Effector memory CD8-positive, alpha-beta T cell (primary cell): ENCODE results near the gene ZSWIM3.
A peak's percentile ranks its signal among the peaks of the same experiment; 100 is the strongest.

Source experiments
- ATAC-seq: fragments of 150-1000 bp; cut with Tn5 transposase; replicated peaks from 2 replicates; pipeline ENCODE4 v1.10.0; 2021; ENCODE audit warnings: mild to moderate bottlenecking, moderate library complexity
- DNase-seq, 3 experiments: peaks; one replicate each; pipeline ENCODE4 v3.0.0; 2021
- H3K27ac Mint-ChIP-seq, 2 donors: one replicate each; pipeline ENCODE4 v1.8.0; 2022; ENCODE audit warnings: mild to moderate bottlenecking in 2 of 2, mixed read lengths in 2 of 2, moderate library complexity in 2 of 2
- H3K27me3 Mint-ChIP-seq, 2 donors: one replicate each; pipeline ENCODE4 v1.8.0; 2022; ENCODE audit warnings: mixed read lengths in 2 of 2
- H3K36me3 Mint-ChIP-seq: one replicate; pipeline ENCODE4 v1.8.0; 2022; ENCODE audit warnings: mild to moderate bottlenecking, moderate library complexity, mixed read lengths; ENCODE audit not compliant: insufficient read depth
- H3K4me1 Mint-ChIP-seq, 2 donors: one replicate each; pipeline ENCODE4 v1.8.0; 2022; ENCODE audit warnings: low read depth in 2 of 2, mixed read lengths in 2 of 2
- H3K4me3 Mint-ChIP-seq, 2 donors: one replicate each; pipeline ENCODE4 v1.8.0; 2022; ENCODE audit warnings: mild to moderate bottlenecking in 2 of 2, mixed read lengths in 2 of 2, moderate library complexity in 2 of 2
- H3K9me3 Mint-ChIP-seq, 2 donors: one replicate each; pipeline ENCODE4 v1.8.0; 2022; ENCODE audit warnings: mixed read lengths in 2 of 2
- total RNA-seq, 9 experiments: gene quantifications; one replicate each; lab custom pipeline; 2026; lab: John Stamatoyannopoulos, UW

ZSWIM3 gene
- total RNA-seq = 0 to 13.2 (median 6.8) reads per million in 9 experiments

DNA sequence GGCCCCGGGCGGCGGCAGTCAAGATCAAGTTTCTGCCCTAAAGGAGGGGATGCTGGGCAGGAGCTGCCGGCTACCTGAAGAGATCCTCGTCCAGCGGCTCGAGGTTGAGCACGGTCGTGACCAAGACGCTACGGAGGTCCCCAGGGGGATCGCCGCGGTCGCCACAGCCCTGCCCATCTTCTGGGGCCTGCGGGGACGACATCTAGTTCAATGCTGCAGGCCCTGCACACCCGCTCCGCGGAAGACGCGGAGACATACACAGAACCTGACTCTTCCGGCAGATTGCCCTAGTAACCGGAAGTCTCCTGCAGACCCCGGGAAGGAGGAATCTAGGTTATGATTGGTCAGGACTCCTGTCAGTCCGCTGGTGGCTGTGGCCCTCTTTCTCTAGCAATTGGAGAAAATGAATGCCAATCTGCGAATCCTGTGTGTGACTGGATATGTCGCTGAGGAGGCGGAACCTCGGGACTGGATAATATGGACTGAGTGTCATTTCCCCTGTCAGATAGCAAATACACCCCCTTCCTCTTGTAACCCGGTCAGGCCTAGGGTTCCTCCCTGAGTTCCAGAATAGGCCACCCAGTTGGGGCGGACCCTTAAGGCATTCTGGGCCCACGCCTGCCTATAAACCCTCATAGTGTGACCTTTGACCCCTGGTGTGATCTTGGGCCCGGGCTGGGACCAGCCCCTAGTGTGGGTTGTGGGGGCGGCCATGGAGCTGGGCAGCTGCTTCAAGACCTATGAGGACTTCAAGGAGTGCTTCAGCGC lies at the start of gene ZSWIM3, which contains the start of gene ACOT8:
ZSWIM3 (plus strand) TSS at position 501 of the 768 bp plus-strand sequence; CDS start at position 713, 212 bp downstream.
ACOT8 (minus strand) TSS at position 279 of the 768 bp plus-strand sequence; CDS start at position 202, 77 bp downstream.
- no peaks in the 10 kb centered on the region for H3K9me3 Mint-ChIP-seq
- H3K27me3 Mint-ChIP-seq = no peaks in the 10 kb centered on the region
- ATAC-seq (peak; percentile 94), DNase-seq (peak; percentile 94 to 96 (median 96))
- H3K36me3 Mint-ChIP-seq = peaks cover 36% of the 10 kb centered on the region
- H3K27ac Mint-ChIP-seq = peak within 1 kb of the TSS; percentile 96 to 97
- peaks cover 26 to 39% of the 10 kb centered on the region in 2 donors for H3K4me1 Mint-ChIP-seq
- H3K4me3 Mint-ChIP-seq = peak within 1 kb of the TSS; percentile 97 to 99

DNA sequence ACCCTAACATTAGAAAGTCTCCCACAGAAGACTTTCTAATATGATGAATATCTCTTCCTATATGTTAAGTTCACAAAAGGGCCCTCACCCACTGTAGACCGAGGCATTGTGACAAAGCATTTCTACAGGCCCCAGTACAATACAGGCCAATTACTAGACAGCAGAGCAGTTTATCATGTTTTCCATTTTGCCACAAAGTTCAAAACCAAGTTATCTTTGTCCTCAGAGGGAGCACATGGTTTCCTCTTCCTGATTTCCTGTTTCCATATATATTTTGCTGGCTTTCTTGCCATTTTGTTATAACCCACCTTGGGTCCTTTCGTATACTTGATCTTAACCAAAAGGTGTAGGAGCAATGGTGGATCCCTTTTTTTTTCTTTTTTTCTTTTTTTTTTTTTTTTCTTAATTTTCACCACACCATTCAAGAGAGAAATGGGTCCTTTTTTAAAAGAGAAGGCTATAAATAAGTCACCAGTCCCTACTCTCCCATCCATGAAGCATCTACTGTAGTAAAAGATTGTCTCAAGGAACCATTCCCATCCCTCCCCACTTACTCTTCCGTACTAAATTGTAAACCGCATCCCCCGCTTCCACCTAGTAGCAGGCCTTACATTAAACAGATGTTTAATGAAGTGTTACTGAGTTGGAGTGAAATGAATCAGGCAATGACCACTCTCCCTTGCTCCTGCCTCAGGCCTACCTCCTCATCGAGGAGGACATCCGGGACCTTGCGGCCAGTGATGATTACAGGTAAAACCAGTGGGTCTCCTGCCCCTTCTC lies 47.0 kb upstream of the ZSWIM3 start:
- Mint-ChIP-seq H3K27ac (peak overlapping the region in 1 of 2 donors; percentile 82), H3K4me1 (peaks cover 14 to 19% of the 10 kb centered on the region in 2 donors), H3K36me3 (peaks cover 51% of the 10 kb centered on the region), H3K4me3 (no peak overlapping the region), H3K9me3 (no peaks in the 10 kb centered on the region), H3K27me3 (no peaks in the 10 kb centered on the region)
- no peak for ATAC-seq
- DNase-seq = no peak

DNA sequence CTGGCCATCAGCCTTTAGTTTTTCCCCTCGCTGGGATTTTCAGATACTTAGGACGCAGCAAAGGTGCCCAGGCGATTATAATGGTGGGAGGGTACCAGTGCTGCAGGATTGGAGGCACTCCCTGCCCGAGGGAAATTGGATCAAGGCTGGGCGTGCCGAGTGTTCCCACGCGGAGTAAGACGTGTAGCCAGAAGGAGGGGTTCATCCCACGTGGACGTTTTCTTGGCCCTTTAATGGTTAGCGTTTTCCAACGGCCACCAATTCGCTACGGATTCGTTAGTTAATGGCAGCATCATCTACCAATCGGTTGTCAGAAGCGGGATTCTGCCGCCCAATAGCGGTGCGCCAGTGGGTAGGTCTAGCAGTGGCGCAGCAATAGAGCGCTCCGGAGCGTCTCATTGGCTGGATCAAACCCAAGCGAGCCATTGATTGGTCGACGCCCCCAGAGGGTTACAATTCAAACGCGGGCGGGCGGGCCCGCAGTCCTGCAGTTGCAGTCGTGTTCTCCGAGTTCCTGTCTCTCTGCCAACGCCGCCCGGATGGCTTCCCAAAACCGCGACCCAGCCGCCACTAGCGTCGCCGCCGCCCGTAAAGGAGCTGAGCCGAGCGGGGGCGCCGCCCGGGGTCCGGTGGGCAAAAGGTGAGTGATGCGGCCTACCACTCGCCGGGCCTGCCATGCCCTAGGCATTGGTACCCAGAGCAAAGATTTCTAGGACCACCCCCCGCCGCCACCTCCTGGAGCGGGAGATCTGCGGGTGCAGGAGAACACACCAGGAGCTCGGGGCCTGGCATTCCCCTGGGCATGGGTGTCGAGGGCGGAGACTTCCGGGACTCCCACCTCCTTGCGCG lies 45.0 kb upstream of the ZSWIM3 start, which contains the start of gene UBE2C:
UBE2C (plus strand) TSS at position 488 of the 849 bp plus-strand sequence; CDS start at position 540, 52 bp downstream.
- Mint-ChIP-seq H3K4me3 (peak within 1 kb of the TSS; percentile 84 to 90), H3K27me3 (no peaks in the 10 kb centered on the region), H3K36me3 (peaks cover 32% of the 10 kb centered on the region), H3K9me3 (no peaks in the 10 kb centered on the region), H3K27ac (peak within 1 kb of the TSS in 1 of 2 donors; percentile 84), H3K4me1 (peaks cover 14 to 19% of the 10 kb centered on the region in 2 donors)
- ATAC-seq (peak; percentile 99), DNase-seq (peak; percentile 90 to 92 (median 91))

DNA sequence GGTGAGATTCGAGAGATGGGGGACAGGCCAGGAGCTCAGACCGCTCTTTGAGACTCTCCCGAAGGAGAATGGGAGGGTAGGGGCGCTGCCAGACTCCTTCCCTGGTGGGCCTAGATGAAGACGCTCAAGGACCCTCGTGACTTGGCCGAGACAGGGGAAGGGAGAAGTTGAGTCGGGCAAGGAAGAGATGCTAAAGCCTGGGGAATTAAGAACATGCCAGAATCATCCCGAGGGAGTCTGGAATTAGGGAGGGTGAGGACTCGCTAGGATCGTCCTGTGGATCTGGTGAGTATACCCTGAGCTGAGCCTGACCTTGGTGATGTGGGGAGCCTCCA lies 44.4 kb upstream of the ZSWIM3 start:
- Mint-ChIP-seq H3K27ac (no peak overlapping the region), H3K36me3 (peaks cover 28% of the 10 kb centered on the region), H3K9me3 (no peaks in the 10 kb centered on the region)

DNA sequence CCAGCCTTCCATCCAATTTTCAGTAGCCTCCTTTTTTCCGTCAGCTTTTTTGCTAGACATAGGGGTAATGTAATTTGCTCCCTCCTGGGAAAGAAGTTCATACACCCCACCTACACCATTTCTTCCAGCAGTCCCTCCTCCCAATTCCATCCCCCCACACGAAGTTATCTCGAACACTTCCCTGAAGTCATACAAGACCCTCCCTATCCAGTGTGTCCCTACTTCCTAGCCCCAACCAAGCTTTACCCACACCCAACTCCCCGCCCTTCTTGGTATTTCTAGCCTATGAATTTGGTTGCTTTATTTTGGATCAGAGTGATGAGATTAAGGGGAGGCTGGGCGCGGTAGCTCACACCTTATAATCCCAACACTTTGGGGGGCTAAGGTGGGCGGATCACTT lies 43.9 kb upstream of the ZSWIM3 start:
- Mint-ChIP-seq H3K4me3 (peak overlapping the region; percentile 84 to 90), H3K4me1 (peaks cover 14 to 19% of the 10 kb centered on the region in 2 donors), H3K9me3 (no peaks in the 10 kb centered on the region), H3K36me3 (peaks cover 23% of the 10 kb centered on the region), H3K27me3 (no peaks in the 10 kb centered on the region), H3K27ac (no peak overlapping the region)
- no peak for ATAC-seq
- DNase-seq = no peak

More for the DNA sequence above, 44.4 kb upstream of the ZSWIM3 start:
- no peaks in the 10 kb centered on the region for H3K27me3 Mint-ChIP-seq
- ATAC-seq (no peak), DNase-seq (no peak)
- peaks cover 14 to 19% of the 10 kb centered on the region in 2 donors for H3K4me1 Mint-ChIP-seq
- H3K4me3 Mint-ChIP-seq = peak overlapping the region; percentile 84 to 90

DNA sequence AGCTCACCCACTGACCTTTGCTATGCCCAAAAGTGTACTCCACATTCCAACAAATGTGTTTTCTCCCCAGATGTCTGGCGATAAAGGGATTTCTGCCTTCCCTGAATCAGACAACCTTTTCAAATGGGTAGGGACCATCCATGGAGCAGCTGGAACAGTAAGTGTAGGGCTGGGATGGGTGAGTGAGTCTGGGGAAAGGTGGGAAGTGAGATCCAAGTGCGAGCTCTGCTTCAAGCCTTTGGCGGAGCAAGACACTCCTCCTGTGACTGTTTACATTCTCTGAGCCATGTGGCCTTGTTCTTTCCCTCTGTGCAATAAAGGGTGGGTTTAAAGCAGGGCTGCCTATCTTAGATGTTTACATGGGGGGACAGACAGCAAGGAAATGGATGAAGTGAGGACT lies 43.1 kb upstream of the ZSWIM3 start:
- no peaks in the 10 kb centered on the region for H3K9me3 Mint-ChIP-seq
- H3K4me3 Mint-ChIP-seq = no peak overlapping the region

DNA sequence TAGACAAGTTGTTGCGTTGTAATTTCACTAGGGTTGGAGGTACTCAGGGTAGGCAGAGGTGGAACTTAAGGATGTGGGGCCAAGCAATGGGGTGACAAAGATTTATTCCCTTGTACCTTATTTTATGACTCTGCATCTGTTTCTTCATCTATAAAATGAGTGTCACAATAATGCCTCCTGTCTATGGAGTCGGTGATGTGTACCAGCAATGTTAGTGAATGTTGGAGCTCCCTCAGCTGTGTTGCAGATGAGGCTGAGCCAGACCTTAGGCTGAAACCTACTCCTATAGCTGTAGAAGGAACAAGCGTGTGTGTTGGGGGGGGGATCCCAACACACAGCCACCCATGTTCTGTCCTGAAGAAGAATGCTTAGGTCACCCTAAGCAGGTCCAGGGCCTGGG lies 40.5 kb upstream of the ZSWIM3 start:
- Mint-ChIP-seq H3K9me3 (no peaks in the 10 kb centered on the region), H3K4me1 (peaks cover 12 to 19% of the 10 kb centered on the region in 2 donors), H3K36me3 (peaks cover 7% of the 10 kb centered on the region), H3K27ac (peak overlapping the region in 1 of 2 donors; percentile 30), H3K4me3 (no peak overlapping the region), H3K27me3 (peaks cover 3 to 7% of the 10 kb centered on the region in 2 donors)
- DNase-seq (no peak), ATAC-seq (no peak)

More for the DNA sequence above, 43.1 kb upstream of the ZSWIM3 start:
- Mint-ChIP-seq H3K27me3 (no peaks in the 10 kb centered on the region), H3K4me1 (peaks cover 14 to 19% of the 10 kb centered on the region in 2 donors), H3K36me3 (peaks cover 17% of the 10 kb centered on the region), H3K27ac (no peak overlapping the region)
- ATAC-seq = no peak
- no peak for DNase-seq

DNA sequence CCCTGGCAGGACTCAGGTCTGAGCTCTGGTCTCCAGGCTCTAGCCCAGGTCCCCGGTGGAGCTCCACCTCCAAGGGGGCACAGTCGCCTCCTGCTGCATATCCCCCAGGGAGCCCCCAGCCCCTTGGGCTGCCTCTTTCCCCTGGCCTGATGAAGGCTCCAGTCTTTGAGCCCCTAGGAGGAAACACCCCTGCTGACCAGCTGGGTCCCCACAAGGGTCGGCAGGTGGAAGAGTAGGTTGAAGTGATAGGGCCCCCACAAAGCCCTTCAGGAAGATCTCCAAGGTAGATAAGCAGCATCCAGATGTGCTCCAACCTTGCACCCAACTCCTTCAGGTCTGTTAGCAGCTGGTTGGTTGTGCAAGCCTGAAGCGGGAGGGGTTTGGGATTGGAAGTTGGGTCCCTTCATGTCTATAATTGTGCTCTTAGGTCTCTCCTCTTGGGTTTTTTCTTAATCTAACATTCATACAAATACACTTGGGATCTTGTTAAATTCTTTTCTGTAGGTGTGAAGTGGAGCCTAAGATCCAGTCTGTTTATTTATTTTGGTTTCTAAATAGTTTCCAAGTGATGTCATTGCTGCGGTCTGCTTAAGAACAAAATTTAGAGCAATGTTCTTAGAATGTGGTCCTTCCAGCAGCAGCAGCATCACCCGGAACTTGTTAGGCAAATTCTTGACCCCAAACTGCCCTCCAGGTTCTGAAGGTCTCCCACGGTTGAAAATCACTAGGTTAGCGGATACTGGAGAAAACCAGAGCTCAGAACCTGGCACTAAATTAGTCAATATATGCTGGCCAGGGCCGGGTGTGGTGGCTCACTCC lies 39.8 kb upstream of the ZSWIM3 start:
- H3K4me3 Mint-ChIP-seq = no peak overlapping the region
- H3K27me3 Mint-ChIP-seq = peaks cover 9 to 14% of the 10 kb centered on the region in 2 donors
- H3K36me3 Mint-ChIP-seq = peaks cover 4% of the 10 kb centered on the region
- DNase-seq (no peak), ATAC-seq (no peak)
- H3K27ac Mint-ChIP-seq = no peak overlapping the region
- H3K9me3 Mint-ChIP-seq = no peaks in the 10 kb centered on the region
- peaks cover 7 to 12% of the 10 kb centered on the region in 2 donors for H3K4me1 Mint-ChIP-seq

DNA sequence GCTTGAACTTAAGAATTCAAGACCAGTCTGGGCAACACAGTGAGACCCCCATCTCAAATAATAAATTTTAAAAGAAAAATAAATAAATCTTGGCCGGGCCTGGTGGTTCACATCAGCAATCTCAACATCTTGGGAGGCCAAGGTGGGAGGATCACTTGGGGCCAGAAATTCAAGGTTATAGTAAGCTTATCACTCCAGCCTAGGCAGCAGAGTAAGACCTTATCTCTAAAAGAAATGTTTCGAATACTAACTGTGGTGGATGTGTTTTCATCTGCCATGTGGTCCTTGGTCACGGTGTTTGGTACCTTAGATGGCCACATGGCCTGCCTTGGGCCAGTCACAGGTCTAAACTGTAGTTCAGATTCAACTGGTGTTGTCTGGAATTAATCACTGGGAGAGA lies 39.2 kb upstream of the ZSWIM3 start:
- Mint-ChIP-seq H3K27me3 (peaks cover 16 to 18% of the 10 kb centered on the region in 2 donors), H3K36me3 (peaks cover 1% of the 10 kb centered on the region), H3K4me1 (peaks cover 6% of the 10 kb centered on the region in 2 donors), H3K9me3 (no peaks in the 10 kb centered on the region), H3K27ac (no peak overlapping the region), H3K4me3 (no peak overlapping the region)
- no peak for ATAC-seq
- no peak for DNase-seq

DNA sequence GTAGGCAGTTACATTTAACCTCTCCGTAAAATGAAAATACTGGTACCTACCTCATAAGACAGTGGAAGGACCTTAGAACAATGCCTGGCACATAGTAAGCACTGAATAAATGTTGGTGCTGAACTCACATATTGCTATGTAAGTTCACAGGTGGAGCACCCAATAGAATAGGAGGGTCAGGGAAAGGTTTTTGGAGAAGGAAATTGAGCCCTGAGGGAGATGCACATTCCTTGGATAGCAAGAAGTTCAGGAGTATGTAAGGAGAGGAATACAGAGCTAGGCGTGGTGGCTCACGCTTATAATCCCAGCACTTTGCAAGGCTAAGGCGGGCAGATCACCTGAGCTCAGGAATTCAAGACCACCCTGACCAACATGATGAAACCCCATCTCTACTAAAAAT lies 37.9 kb upstream of the ZSWIM3 start:
- ATAC-seq (no peak), DNase-seq (no peak)
- no peaks in the 10 kb centered on the region for H3K36me3 Mint-ChIP-seq
- no peak overlapping the region for H3K27ac Mint-ChIP-seq
- H3K27me3 Mint-ChIP-seq = peaks cover 28 to 30% of the 10 kb centered on the region in 2 donors
- peaks cover 8 to 12% of the 10 kb centered on the region in 2 donors for H3K4me1 Mint-ChIP-seq
- H3K4me3 Mint-ChIP-seq = no peak overlapping the region
- H3K9me3 Mint-ChIP-seq = no peaks in the 10 kb centered on the region

DNA sequence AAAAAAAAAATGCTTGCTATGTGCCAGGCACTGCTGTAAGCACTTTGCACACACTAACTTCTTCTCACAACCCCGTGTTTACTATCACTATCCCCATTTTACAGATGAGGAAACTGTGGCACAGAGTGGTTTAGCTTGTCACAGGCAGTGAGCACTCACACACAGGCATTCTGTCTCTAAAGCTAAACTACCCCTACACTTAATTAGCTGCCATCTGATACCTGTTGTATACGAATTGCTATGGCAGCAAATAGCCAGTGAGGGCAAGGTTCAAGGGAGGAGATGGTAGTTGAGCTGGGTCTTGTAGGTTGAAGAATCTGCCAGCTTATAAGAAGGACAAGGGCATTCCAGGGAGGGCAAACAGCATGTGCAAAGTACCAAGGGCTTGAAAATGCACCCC lies 35.5 kb upstream of the ZSWIM3 start:
- no peaks in the 10 kb centered on the region for H3K36me3 Mint-ChIP-seq
- ATAC-seq = no peak
- H3K27ac Mint-ChIP-seq = no peak overlapping the region
- H3K27me3 Mint-ChIP-seq = peaks cover 35 to 36% of the 10 kb centered on the region in 2 donors
- H3K9me3 Mint-ChIP-seq = no peaks in the 10 kb centered on the region
- no peak overlapping the region for H3K4me3 Mint-ChIP-seq
- no peak for DNase-seq
- peaks cover 9 to 15% of the 10 kb centered on the region in 2 donors for H3K4me1 Mint-ChIP-seq

DNA sequence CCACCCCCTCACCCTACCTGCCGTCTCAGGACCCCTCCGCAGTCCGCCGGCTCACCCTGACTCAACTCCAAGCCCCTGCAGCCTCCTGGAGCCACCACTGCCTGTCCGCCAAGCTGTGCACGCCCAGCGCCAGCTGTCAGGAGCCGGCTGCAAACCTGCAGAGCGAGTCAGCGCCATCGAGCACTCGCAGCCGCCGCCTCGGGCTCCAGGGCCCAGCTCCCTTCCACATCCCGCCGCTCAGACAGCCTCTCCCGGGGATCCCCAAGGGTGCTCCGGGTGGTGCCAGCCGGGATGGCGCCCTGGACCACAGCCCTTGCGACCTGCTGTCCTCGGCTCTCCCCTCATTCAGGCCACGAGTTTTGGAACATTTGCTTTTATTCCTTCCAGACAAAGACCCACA lies 34.6 kb upstream of the ZSWIM3 start:
- H3K27me3 Mint-ChIP-seq = peaks cover 35 to 36% of the 10 kb centered on the region in 2 donors
- DNase-seq (no peak), ATAC-seq (no peak)
- H3K4me1 Mint-ChIP-seq = peaks cover 9 to 15% of the 10 kb centered on the region in 2 donors
- H3K9me3 Mint-ChIP-seq = no peaks in the 10 kb centered on the region
- peak overlapping the region in 1 of 2 donors; percentile 37 for H3K4me3 Mint-ChIP-seq
- no peak overlapping the region for H3K27ac Mint-ChIP-seq
- no peaks in the 10 kb centered on the region for H3K36me3 Mint-ChIP-seq
